ENCODE measurements around the gene FANCG.

The FANCG gene

GRCh38 chr9:35067056-35067455 lies 12.7 kb downstream of the FANCG start:
- in situ Hi-C loops (cut with MboI; ENCODE audit: low sequenced_read_pairs), result no loop called here

GRCh38 chr9:35060548-35061207 lies 19.1 kb downstream of the FANCG start:
- in situ Hi-C loops (cut with MboI; ENCODE audit: low sequenced_read_pairs), result no loop called here
- no peaks in the 10 kb centered on the region for H3K27me3 ChIP-seq (ENCODE audit: low read depth)
- DNase-seq (ENCODE audit: low spot score in 2 of 2), result no peak
- H3K36me3 ChIP-seq (replicated peaks), result peaks cover 100% of the 10 kb centered on the region
- no peaks in the 10 kb centered on the region for H3K4me1 ChIP-seq
- no peaks in the 10 kb centered on the region for H3K9me3 ChIP-seq
- no peak overlapping the region for H3K4me3 ChIP-seq

More at GRCh38 chr9:35067056-35067455, 12.7 kb downstream of the FANCG start:
- no peaks in the 10 kb centered on the region for H3K27me3 ChIP-seq (ENCODE audit: low read depth)
- no peak overlapping the region for H3K4me3 ChIP-seq
- DNase-seq (ENCODE audit: low spot score in 2 of 2), result no peak
- peaks cover 77% of the 10 kb centered on the region for H3K36me3 ChIP-seq (replicated peaks)
- no peaks in the 10 kb centered on the region for H3K9me3 ChIP-seq
- peaks cover 9% of the 10 kb centered on the region; the same call in 1 of the 2 replicates for H3K4me1 ChIP-seq

- in situ Hi-C loops (cut with MboI; ENCODE audit: low sequenced_read_pairs), result no loop called here
- no peak for DNase-seq (ENCODE audit: low spot score in 2 of 2)
- peaks cover 100% of the 10 kb centered on the region for H3K36me3 ChIP-seq (replicated peaks)
- H3K4me3 ChIP-seq, result no peak overlapping the region
- H3K27me3 ChIP-seq (ENCODE audit: low read depth), result no peaks in the 10 kb centered on the region
- H3K9me3 ChIP-seq, result no peaks in the 10 kb centered on the region
- H3K4me1 ChIP-seq, result no peaks in the 10 kb centered on the region
These were observed 20.3 kb downstream of the FANCG start for GRCh38 chr9:35059438-35059837.

GRCh38 chr9:35057271-35057620 lies 22.5 kb downstream of the FANCG start:
- Histone ChIP-seq H3K4me1 (no peaks in the 10 kb centered on the region), H3K27me3 (ENCODE audit: low read depth) (no peaks in the 10 kb centered on the region), H3K4me3 (no peak overlapping the region), H3K36me3 (replicated peaks) (peaks cover 94% of the 10 kb centered on the region), H3K9me3 (no peaks in the 10 kb centered on the region)
- in situ Hi-C loops (cut with MboI; ENCODE audit: low sequenced_read_pairs), result no loop called here
- no peak for DNase-seq (ENCODE audit: low spot score in 2 of 2)

- DNase-seq (ENCODE audit: low spot score in 2 of 2), result no peak
- H3K27me3 ChIP-seq (ENCODE audit: low read depth), result no peaks in the 10 kb centered on the region
- peaks cover 93% of the 10 kb centered on the region for H3K36me3 ChIP-seq (replicated peaks)
- H3K4me3 ChIP-seq, result no peak overlapping the region
- in situ Hi-C loops (cut with MboI; ENCODE audit: low sequenced_read_pairs), result no loop called here
- no peaks in the 10 kb centered on the region for H3K9me3 ChIP-seq
- no peaks in the 10 kb centered on the region for H3K4me1 ChIP-seq
These were observed 23.0 kb downstream of the FANCG start for GRCh38 chr9:35056571-35057270.

- DNase-seq (ENCODE audit: low spot score in 2 of 2), result no peak
- no peaks in the 10 kb centered on the region for H3K4me1 ChIP-seq
- in situ Hi-C loops (cut with MboI; ENCODE audit: low sequenced_read_pairs), result no loop called here
- no peaks in the 10 kb centered on the region for H3K9me3 ChIP-seq
- H3K27me3 ChIP-seq (ENCODE audit: low read depth), result no peaks in the 10 kb centered on the region
- H3K4me3 ChIP-seq, result no peak overlapping the region
- H3K36me3 ChIP-seq (replicated peaks), result peaks cover 82% of the 10 kb centered on the region
These were observed 24.7 kb downstream of the FANCG start for GRCh38 chr9:35054871-35055644.

- Histone ChIP-seq H3K9me3 (no peaks in the 10 kb centered on the region), H3K27me3 (ENCODE audit: low read depth) (no peaks in the 10 kb centered on the region), H3K4me1 (no peaks in the 10 kb centered on the region), H3K4me3 (no peak overlapping the region), H3K36me3 (replicated peaks) (peaks cover 76% of the 10 kb centered on the region)
- in situ Hi-C loops (cut with MboI; ENCODE audit: low sequenced_read_pairs), result no loop called here
- DNase-seq (ENCODE audit: low spot score in 2 of 2), result no peak
These were observed 25.4 kb downstream of the FANCG start for GRCh38 chr9:35054185-35054835.

- H3K36me3 ChIP-seq (replicated peaks), result peaks cover 53% of the 10 kb centered on the region
- H3K9me3 ChIP-seq, result no peaks in the 10 kb centered on the region
- no peak overlapping the region for H3K4me3 ChIP-seq
- no peaks in the 10 kb centered on the region for H3K4me1 ChIP-seq
- DNase-seq (ENCODE audit: low spot score in 2 of 2), result peak; percentile 57 to 78
- in situ Hi-C loops (cut with MboI; ENCODE audit: low sequenced_read_pairs), result no loop called here
- H3K27me3 ChIP-seq (ENCODE audit: low read depth), result no peaks in the 10 kb centered on the region
These were observed 28.4 kb downstream of the FANCG start for GRCh38 chr9:35051069-35051967.

GRCh38 chr9:35048511-35048910 lies 31.2 kb downstream of the FANCG start:
- Histone ChIP-seq H3K36me3 (replicated peaks) (peaks cover 28% of the 10 kb centered on the region), H3K4me1 (no peaks in the 10 kb centered on the region), H3K27me3 (ENCODE audit: low read depth) (no peaks in the 10 kb centered on the region), H3K4me3 (no peak overlapping the region), H3K9me3 (no peaks in the 10 kb centered on the region)
- DNase-seq (ENCODE audit: low spot score in 2 of 2), result no peak
- in situ Hi-C loops (cut with MboI; ENCODE audit: low sequenced_read_pairs), result no loop called here

- no peak for DNase-seq (ENCODE audit: low spot score in 2 of 2)
- Histone ChIP-seq H3K36me3 (replicated peaks) (peaks cover 5% of the 10 kb centered on the region; the same call in 1 of the 2 replicates), H3K4me1 (no peaks in the 10 kb centered on the region), H3K9me3 (no peaks in the 10 kb centered on the region), H3K27me3 (ENCODE audit: low read depth) (no peaks in the 10 kb centered on the region), H3K4me3 (no peak overlapping the region)
- in situ Hi-C loops (cut with MboI; ENCODE audit: low sequenced_read_pairs), result no loop called here
These were observed 35.7 kb downstream of the FANCG start for GRCh38 chr9:35044071-35044470.

GRCh38 chr9:35042891-35043545 lies 36.7 kb downstream of the FANCG start:
- peaks cover 3% of the 10 kb centered on the region; the same call in 1 of the 2 replicates for H3K36me3 ChIP-seq (replicated peaks)

GRCh38 chr9:35042081-35042604 lies 37.6 kb downstream of the FANCG start:
- in situ Hi-C loops (cut with MboI; ENCODE audit: low sequenced_read_pairs), result no loop called here
- Histone ChIP-seq H3K4me3 (no peak overlapping the region), H3K27me3 (ENCODE audit: low read depth) (no peaks in the 10 kb centered on the region), H3K36me3 (replicated peaks) (no peaks in the 10 kb centered on the region), H3K4me1 (no peaks in the 10 kb centered on the region), H3K9me3 (no peaks in the 10 kb centered on the region)
- no peak for DNase-seq (ENCODE audit: low spot score in 2 of 2)

More at GRCh38 chr9:35042891-35043545, 36.7 kb downstream of the FANCG start:
- Histone ChIP-seq H3K4me1 (no peaks in the 10 kb centered on the region), H3K27me3 (ENCODE audit: low read depth) (no peaks in the 10 kb centered on the region), H3K9me3 (no peaks in the 10 kb centered on the region), H3K4me3 (no peak overlapping the region)
- in situ Hi-C loops (cut with MboI; ENCODE audit: low sequenced_read_pairs), result no loop called here
- DNase-seq (ENCODE audit: low spot score in 2 of 2), result no peak

Data from HAP-1 (cell line).